Measurements from ENCODE around the gene PTPRM.

DNA sequence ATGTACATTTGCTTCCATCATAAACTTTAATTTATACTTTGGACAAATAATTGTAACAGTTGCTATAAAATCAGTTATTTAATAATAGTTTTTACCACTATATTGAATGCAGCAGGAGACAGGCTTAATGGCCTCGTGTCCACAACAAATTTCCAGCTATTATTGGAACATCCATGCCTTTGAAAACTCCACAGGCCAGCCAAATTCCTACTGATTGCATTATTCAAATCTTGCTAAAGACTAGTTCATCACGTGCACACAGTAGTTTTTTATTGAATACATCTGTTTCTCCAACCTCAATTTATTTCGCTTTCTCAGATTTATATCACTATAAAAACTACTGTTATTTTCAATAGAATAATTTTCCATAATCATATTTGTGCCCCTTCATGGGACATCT, 18.4 kb upstream of the PTPRM start:
- TF ChIP-seq CTCF (IDR thresholded peaks at IDR 0.05) (no peak), POLR2A (IDR thresholded peaks at IDR 0.05) (no peak), POLR2AphosphoS5 (IDR thresholded peaks at IDR 0.05) (no peak)
